Medulla oblongata (tissue), 1 donor: ENCODE data around the gene TRDMT1.
A peak's percentile ranks its signal among the peaks of the same experiment; 100 is the strongest.
"Not testable (repeated sequence)": the region's sequence is repeated elsewhere in the genome, so short reads cannot be mapped to it uniquely, and the experiment has no call there.

Experiments
- DNase-seq: peaks from one replicate; pipeline ENCODE4 v3.0.0-alpha.2; 2015; ENCODE audit errors: extremely low spot score

The TRDMT1 gene

GRCh38 chr10:17134282-17134681 is 67.2 kb downstream of the TRDMT1 start:
- DNase-seq = no peak

GRCh38 chr10:17129741-17130140 is 71.7 kb downstream of the TRDMT1 start, which contains the start of gene CUBN:
TSS of gene CUBN (minus strand) at chr10:17129811. CDS start at chr10:17129765, 46 bp downstream.
- no peak for DNase-seq

GRCh38 chr10:17128261-17128660 is 73.2 kb downstream of the TRDMT1 start:
- peak; percentile 24 for DNase-seq

GRCh38 chr10:17126327-17126726 is 75.1 kb downstream of the TRDMT1 start:
- no peak for DNase-seq

GRCh38 chr10:17125206-17125893 is 76.1 kb downstream of the TRDMT1 start:
- no peak for DNase-seq

DNA sequence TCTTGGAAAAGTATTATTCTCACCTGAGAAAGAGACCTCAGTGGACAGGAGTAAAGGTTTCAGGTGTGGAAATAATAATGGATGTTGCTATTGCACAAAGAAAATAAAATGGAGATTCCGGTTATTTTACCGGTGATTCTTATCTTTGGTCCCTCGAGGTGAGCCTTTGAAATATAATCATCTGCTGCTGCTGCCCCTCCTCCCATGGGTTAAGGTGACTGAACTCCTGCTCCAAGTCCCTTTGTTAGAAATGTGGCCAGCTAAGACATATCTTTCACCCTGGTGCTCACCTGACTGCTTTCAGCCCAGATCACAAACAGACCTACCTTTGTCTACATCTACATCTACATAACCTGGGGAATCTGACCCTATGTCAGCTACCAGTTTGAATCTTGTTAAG is 77.5 kb downstream of the TRDMT1 start:
- DNase-seq = no peak

GRCh38 chr10:17122726-17123661 is 78.5 kb downstream of the TRDMT1 start:
- no peak for DNase-seq

GRCh38 chr10:17122052-17122451 is 79.4 kb downstream of the TRDMT1 start:
- DNase-seq = no peak

DNA sequence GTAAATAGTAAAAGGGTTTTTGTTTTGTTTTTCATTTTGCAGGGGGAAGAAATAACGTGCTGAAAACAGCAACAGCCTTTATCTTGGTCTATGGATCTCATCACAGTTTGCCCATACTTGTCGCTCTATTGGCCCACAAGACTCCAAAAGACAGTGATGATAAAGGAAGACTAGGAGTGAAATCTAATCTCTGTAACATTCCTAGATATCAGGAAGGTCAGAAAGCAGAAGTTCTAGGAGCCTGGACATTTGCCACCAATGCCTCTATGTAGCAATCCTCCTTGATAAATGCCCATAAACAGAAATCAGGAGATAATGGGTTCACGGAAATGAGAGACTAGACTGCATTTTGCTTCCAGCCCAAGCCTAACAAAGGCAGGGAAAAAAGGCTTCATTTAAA is 80.8 kb downstream of the TRDMT1 start:
- DNase-seq = no peak

GRCh38 chr10:17119845-17120244 is 81.6 kb downstream of the TRDMT1 start:
- no peak for DNase-seq

DNA sequence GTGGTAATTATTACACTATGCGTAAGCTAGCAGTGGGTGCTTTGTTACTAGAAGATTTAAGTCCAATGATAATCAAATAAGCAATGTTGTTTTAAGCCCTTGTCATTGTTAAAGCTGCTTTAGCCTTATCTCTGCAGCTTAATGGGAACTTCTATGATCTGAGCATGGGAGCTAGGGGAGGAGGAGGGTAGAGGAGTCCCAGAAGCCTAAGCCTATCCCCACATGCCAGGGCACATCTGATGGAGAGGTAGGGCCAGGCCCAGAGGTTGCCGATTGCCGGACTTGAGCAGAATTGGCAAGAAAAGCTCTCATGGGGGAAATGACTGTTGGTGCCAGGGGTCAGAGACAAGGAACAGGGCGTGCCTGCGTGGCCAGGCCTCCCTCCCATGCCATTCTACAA is 85.3 kb downstream of the TRDMT1 start:
- DNase-seq = no peak

DNA sequence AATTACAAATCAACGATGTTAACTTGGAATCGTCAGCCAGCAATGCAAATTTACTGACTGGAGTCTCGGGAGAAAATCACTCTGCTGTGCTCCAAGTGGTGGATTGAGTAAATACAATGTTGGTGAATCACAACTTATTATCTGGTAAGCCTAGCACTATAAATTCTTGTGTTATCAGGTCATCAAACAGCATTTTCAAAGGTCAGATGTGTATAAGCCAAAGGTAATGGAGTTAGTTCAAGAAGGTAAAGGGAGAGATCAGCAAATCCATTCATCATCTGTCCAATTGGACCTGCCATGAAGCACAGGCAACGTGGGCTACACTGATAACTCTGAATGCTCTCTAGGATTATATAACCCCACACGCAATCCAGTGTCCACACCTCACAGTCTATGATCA is 85.8 kb downstream of the TRDMT1 start:
- DNase-seq = no peak

- not testable (repeated sequence) for DNase-seq
Observed at GRCh38 chr10:17114878-17115444, 86.5 kb downstream of the TRDMT1 start.

DNA sequence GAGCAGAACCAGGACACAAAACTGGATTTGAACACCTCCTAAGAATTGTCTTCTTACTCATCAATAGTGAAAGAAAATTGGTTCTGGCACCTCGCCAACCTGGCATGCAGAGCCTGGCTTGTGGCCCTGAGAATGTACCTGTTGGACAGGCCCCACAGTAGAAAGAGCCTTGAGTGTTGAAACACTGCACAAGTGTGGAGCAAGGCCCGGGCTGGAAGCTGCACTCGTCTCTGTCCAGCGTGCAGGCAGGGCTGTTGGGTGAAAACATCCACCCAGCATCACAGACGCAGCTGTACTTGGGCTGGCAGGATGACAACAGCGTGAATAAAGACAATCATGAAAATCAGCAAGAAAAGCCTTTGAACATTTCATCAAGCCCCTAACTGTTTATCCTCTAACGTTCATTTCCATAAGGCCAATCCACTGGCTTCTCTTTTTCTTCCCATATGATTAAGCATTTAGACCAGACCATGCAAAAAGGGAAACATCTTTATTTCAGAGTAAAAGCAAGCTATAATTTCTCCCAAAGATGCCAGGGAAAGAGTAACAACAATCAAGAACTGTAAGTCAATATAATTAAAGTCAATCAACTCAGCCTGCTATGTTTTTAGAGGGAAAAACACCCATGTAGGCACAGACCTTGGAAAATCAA is 87.5 kb downstream of the TRDMT1 start:
- DNase-seq = peak; percentile 27

GRCh38 chr10:17113346-17113745 is 88.1 kb downstream of the TRDMT1 start:
- DNase-seq = no peak

GRCh38 chr10:17112566-17112965 is 88.9 kb downstream of the TRDMT1 start:
- no peak for DNase-seq

GRCh38 chr10:17109475-17110207 is 91.8 kb downstream of the TRDMT1 start:
- DNase-seq = no peak

DNA sequence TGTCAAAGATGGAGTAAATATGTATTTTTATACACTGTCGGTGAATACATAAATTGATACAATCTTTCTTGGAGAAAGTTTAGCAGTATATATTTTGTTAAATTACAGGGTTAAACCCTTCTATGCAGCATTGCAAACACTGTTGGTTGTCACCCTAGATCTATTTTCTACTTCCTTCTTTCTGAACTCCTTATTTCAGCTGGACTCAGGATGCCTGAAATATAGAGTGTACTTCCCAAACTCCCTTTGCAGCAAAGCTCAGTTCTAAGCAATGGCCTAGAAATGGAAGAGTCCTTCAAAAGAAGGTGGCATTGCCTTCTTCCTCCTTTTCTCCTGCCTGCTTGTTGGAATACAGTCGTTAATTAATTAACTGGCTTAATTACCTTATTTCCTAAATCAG is 92.4 kb downstream of the TRDMT1 start:
- DNase-seq = no peak

DNA sequence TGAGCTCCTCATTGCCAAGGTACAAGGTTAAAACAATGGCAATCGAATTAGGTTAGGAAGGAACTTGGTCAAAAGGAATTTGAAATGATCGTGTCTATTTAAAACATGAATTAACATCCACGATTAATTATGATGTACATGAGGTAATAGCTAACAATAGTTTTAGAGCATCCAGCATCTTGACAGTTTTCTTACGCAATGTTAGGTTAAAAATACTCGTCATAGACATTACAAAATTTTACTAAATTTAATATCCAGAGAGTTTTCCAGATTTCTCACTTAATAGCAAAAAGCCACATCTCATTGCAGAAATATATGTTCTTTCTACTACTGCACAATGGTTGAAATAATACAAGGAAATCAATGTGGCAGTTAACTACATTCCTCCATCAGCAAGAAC is 94.5 kb downstream of the TRDMT1 start:
- no peak for DNase-seq

DNA sequence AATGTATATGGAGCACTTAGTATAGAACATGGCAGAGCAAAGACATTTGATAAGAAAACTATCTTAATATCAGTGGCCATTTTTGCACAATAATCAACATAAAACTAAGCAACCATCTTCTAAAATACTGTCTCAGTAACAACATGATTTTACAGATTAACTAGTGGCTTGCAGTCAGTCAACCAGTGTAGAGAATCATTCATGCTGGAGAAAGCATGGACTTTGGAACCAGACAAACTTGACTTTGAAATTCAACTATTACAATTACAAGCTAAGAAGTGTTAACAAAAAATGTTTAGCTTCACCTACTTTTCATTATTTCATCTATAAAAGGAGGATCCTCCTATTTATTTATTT is 99.6 kb downstream of the TRDMT1 start:
- DNase-seq = no peak

- DNase-seq = no peak
Observed at GRCh38 chr10:17101257-17101909, 100.1 kb downstream of the TRDMT1 start.
